Fibroblast of lung (primary cell): ENCODE data around the gene CACNA2D3. TPM values are rescaled to one million over a fixed set of nuclear protein-coding genes. Genes with fewer than 3 reads are reported as not detected.

Source experiments
- DNase-seq, 2 donors: peaks; one replicate each; pipeline versions ENCODE4 v3.0.0 to v3.0.0-alpha.2; 2010; ENCODE audit warnings: low read depth in 2 of 2
- H2AFZ ChIP-seq: 2 replicates; pipeline ENCODE4 v1.5.1; 2012; ENCODE audit warnings: low read length, control low read depth, inconsistent platforms
- H3K27ac ChIP-seq: 2 replicates; pipeline ENCODE4 v1.5.1; 2011; ENCODE audit warnings: low read length, control low read depth; ENCODE audit not compliant: insufficient read depth
- H3K27me3 ChIP-seq: 2 replicates; pipeline ENCODE4 v1.5.1; 2011; ENCODE audit warnings: mild to moderate bottlenecking, low read length; ENCODE audit not compliant: control insufficient read depth, insufficient read depth
- H3K36me3 ChIP-seq: 2 replicates; pipeline ENCODE4 v1.5.1; 2011; ENCODE audit warnings: low read length; ENCODE audit not compliant: control insufficient read depth, insufficient read depth
- H3K4me1 ChIP-seq: 2 replicates; pipeline ENCODE4 v1.5.1; 2011; ENCODE audit warnings: low read length; ENCODE audit not compliant: control insufficient read depth, insufficient read depth; ENCODE audit errors: extremely low read depth
- H3K4me2 ChIP-seq: 2 replicates; pipeline ENCODE4 v1.5.1; 2011; ENCODE audit warnings: low read length, control low read depth; ENCODE audit not compliant: insufficient read depth; ENCODE audit errors: extremely low read depth
- H3K4me3 ChIP-seq, 4 experiments: fragments of 200-600 bp in 1 of 4; sonication (generic) in 1 of 4; replicated peaks in 1 of 4; 2 replicates each; pipeline ENCODE4 v1.5.1; 2011 to 2016; ENCODE audit warnings: low read length in 4 of 4, low read depth in 3 of 4, mild to moderate bottlenecking in 3 of 4, control low read depth in 2 of 4, inconsistent platforms in 1 of 4, mixed read lengths in 1 of 4; ENCODE audit not compliant: insufficient read depth in 1 of 4; ENCODE audit errors: control extremely low read depth in 1 of 4
- H3K79me2 ChIP-seq: 2 replicates; pipeline ENCODE4 v1.5.1; 2012; ENCODE audit warnings: mild to moderate bottlenecking, low read length, inconsistent platforms; ENCODE audit not compliant: control insufficient read depth, insufficient read depth
- H3K9ac ChIP-seq: 2 replicates; pipeline ENCODE4 v1.5.1; 2011; ENCODE audit warnings: mild to moderate bottlenecking, low read length, control low read depth; ENCODE audit not compliant: insufficient read depth
- H3K9me3 ChIP-seq: 2 replicates; pipeline ENCODE4 v1.5.1; 2012; ENCODE audit warnings: low read depth, low read length; ENCODE audit not compliant: control insufficient read depth, insufficient read depth
- H4K20me1 ChIP-seq: 2 replicates; pipeline ENCODE4 v1.5.1; 2011; ENCODE audit warnings: low read length; ENCODE audit not compliant: control insufficient read depth, insufficient read depth; ENCODE audit errors: extremely low read depth
- CTCF ChIP-seq, 2 donors: IDR thresholded peaks in 1 of 2; conservative IDR thresholded peaks in 1 of 2; 1 replicate in 1 of 2; 2 replicates in 1 of 2; pipeline ENCODE4 v1.5.1; 2011 to 2012; ENCODE audit warnings: low read length in 2 of 2, control low read depth in 1 of 2, inconsistent platforms in 1 of 2, low read depth in 1 of 2, mild to moderate bottlenecking in 1 of 2
- EZH2 ChIP-seq: IDR thresholded peaks from 2 replicates; pipeline ENCODE4 v1.5.1; 2012; ENCODE audit warnings: low read length, control low read depth, mild to moderate bottlenecking; ENCODE audit errors: missing control alignments
- polyA plus RNA-seq, 2 donors: library from polyadenylated mRNA; depleted of rRNA in 1 of 2; stranded (reverse) in 1 of 2; unstranded in 1 of 2; fragments of >200 nt; gene quantifications; 2 replicates each; pipeline ENCODE4 v1.2.1, GENCODE V29; 2011 to 2012; ENCODE audit warnings: missing spikeins in 1 of 2
- total RNA-seq: library from RNA; depleted of rRNA; stranded (reverse); fragments of >200 nt; gene quantifications from 2 replicates; pipeline ENCODE4 v1.2.1, GENCODE V29; 2014

Gene CACNA2D3
- total and polyA plus RNA-seq, 2 donors (not counting 1 experiment from before 2014, with no cell fraction given): 1.8 to 11.5 TPM

GRCh38 chr3:54131890-54132289, 9.5 kb downstream of the CACNA2D3 start:
- H3K9ac ChIP-seq: no peak overlapping the region
- TF ChIP-seq EZH2: no peak
- no peak for TF ChIP-seq CTCF (conservative IDR thresholded peaks at IDR 0.05 in 1 of 2, IDR thresholded peaks at IDR 0.05 in 1 of 2; ENCODE audit: low read depth in 1 of 2, low read length in 2 of 2)
- no peaks in the 10 kb centered on the region for H3K79me2 ChIP-seq
- H3K4me1 ChIP-seq: no peaks in the 10 kb centered on the region
- H3K9me3 ChIP-seq: no peaks in the 10 kb centered on the region
- H3K27ac ChIP-seq: no peak overlapping the region
- no peak overlapping the region for H2AFZ ChIP-seq
- H4K20me1 ChIP-seq: no peaks in the 10 kb centered on the region
- no peaks in the 10 kb centered on the region for H3K27me3 ChIP-seq
- no peak for DNase-seq
- H3K36me3 ChIP-seq: no peaks in the 10 kb centered on the region
- no peak overlapping the region for H3K4me3 ChIP-seq
- no peak overlapping the region for H3K4me2 ChIP-seq

- DNase-seq: no peak
- Histone ChIP-seq H2AFZ (no peak overlapping the region), H3K4me3 (no peak overlapping the region), H3K36me3 (no peaks in the 10 kb centered on the region), H3K4me2 (no peak overlapping the region), H3K27ac (no peak overlapping the region), H3K9ac (no peak overlapping the region), H3K79me2 (no peaks in the 10 kb centered on the region), H3K27me3 (no peaks in the 10 kb centered on the region), H3K9me3 (no peaks in the 10 kb centered on the region), H4K20me1 (no peaks in the 10 kb centered on the region), H3K4me1 (no peaks in the 10 kb centered on the region)
- TF ChIP-seq CTCF (conservative IDR thresholded peaks at IDR 0.05 in 1 of 2, IDR thresholded peaks at IDR 0.05 in 1 of 2; ENCODE audit: low read depth in 1 of 2, low read length in 2 of 2) (no peak), EZH2 (no peak)
Measured at GRCh38 chr3:54132685-54133084, 10.3 kb downstream of the CACNA2D3 start.

- no peaks in the 10 kb centered on the region for H4K20me1 ChIP-seq
- no peaks in the 10 kb centered on the region for H3K36me3 ChIP-seq
- H3K9me3 ChIP-seq: no peaks in the 10 kb centered on the region
- H3K27me3 ChIP-seq: no peaks in the 10 kb centered on the region
- TF ChIP-seq CTCF (conservative IDR thresholded peaks at IDR 0.05 in 1 of 2, IDR thresholded peaks at IDR 0.05 in 1 of 2; ENCODE audit: low read depth in 1 of 2, low read length in 2 of 2) (no peak), EZH2 (no peak)
- H3K9ac ChIP-seq: no peak overlapping the region
- H3K4me1 ChIP-seq: no peaks in the 10 kb centered on the region
- H2AFZ ChIP-seq: no peak overlapping the region
- no peak for DNase-seq
- H3K79me2 ChIP-seq: no peaks in the 10 kb centered on the region
- H3K27ac ChIP-seq: no peak overlapping the region
- H3K4me3 ChIP-seq: no peak overlapping the region
- H3K4me2 ChIP-seq: no peak overlapping the region
Measured at GRCh38 chr3:54133196-54133595, 10.8 kb downstream of the CACNA2D3 start.
